HG03064 (cell line): ENCODE data around the gene TTI1.

Experiments used
- ATAC-seq: cut with Tn5 transposase; IDR thresholded peaks from one replicate; pipeline ENCODE4 v1.9.1; 2021; ENCODE audit warnings: low read depth; ENCODE audit not compliant: unreplicated experiment

The TTI1 gene

DNA sequence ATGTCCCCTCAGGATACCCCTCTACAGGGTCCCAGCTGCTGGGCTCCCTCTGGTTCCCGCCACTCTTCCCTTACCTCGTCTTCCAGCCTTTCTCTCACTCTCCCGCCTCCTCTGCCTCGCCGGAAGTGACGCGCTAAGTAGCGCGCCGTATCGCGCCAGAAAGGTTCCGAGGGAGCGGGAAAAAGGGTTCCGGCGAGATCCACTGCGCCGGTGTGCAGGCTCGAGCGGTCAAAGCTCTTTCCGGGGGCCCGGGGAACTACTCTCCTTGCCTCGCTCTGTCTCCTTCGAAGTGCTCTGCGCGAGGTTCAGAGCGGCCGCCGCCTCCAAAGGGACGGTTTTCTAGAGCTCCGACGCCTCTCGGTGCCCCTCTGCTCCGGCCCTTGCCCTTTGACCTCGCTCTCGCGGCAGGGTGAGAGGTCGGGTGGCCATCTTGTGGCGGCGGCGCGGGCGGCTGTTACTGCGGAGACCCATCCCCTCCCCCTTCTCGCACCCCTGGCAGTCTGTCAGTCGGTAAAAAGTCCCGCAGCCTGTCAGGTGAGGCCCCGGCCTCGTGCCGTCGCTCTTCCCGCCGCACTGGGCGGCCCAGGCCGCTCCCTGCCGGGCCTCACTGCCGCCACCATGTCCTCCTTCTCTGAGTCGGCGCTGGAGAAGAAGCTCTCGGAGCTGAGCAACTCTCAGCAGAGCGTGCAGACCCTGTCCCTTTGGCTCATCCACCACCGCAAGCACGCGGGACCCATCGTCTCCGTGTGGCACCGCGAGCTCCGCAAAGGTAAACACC lies at the start of gene TTI1, which contains the start of gene RPRD1B:
Gene TTI1, minus strand, starts transcription at position 127 of the 778 bp plus-strand sequence. CDS start 19,640 bp downstream, outside the sequence.
Gene RPRD1B, plus strand, starts transcription at position 417 of the 778 bp plus-strand sequence. Its CDS starts 202 bp downstream, at position 619.
- ATAC-seq, result no peak

DNA sequence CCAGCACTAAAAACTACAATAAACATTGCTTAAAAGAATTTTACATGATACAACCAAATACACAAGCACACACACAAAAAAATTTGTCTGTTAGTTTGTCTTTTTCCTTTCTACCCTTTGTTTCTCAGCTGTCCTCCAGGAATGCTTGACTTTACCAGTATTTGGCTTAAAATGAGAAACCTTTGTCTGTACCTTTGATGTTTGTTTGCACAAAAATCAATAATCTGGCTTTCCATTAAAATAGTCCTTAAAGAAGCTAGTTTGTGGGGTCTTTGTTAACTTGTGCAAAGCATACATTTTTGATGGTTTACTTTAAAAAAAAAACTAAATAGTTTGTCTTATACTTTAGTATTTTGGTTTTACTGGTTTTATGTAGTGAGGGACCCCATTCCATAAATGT lies 49.6 kb upstream of the TTI1 start:
- ATAC-seq, result no peak

- no peak for ATAC-seq
Observed at GRCh38 chr20:38081575-38081974, 48.3 kb upstream of the TTI1 start.

GRCh38 chr20:38079353-38079752 lies 46.1 kb upstream of the TTI1 start:
- no peak for ATAC-seq

DNA sequence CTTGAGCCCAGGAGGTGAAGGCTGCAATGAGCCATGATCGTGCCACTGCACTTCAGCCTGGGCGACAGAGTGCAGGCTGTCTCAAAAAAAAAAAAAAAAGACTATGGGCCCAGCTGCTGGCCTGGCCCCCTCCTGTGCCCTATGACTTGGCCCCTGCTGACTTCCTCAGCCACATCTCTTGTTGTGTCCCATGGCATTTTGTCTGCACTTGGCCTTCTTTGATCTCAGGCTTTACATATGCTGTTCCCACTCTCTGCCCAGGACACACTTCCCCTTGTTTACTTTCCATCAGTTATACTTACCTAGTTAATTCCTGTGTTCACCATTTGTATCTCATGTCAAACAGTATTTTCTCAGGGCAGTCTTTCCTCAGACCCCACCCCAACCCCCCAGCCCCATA lies 44.8 kb upstream of the TTI1 start:
- no peak for ATAC-seq

GRCh38 chr20:38076548-38076947 lies 43.3 kb upstream of the TTI1 start:
- ATAC-seq, result no peak

DNA sequence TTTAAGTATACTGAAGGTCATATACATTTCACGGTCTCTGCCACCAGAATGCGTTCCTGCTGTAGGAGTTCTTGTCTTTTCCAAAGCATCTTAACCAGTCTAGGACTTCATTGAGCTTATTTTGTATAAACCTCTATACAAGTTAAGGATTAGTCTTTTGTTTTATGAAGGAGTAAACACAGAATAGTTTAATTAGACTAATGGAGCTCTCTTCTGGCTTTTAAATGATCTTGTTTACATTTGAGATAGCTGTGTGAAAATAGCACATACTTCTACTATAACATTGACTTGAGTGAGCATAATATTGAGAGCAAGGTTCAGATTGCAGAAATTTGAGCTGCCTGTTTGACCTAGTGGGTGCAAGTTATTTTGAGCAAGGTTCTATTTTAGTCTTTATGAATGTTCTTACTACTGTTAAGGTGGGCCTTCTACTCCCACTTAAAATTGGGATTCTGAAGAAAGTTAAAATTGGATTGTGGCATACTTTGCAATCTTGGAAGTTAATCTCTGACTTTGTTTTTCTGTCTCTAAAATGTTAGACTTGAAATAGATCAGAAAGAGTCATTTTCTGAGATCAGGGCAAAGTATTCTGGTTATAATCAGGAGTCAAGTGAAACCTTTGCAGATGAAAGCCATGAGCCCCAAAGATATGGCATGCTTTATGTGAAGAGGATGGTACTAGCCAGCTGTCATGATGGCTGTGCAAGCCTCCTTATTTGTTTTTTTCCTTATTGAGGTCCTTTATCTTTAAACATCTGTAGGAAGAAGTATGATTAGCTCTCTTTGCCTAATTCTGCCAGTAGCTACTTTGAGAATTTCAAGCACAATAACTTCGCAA lies 42.1 kb upstream of the TTI1 start:
- no peak for ATAC-seq

DNA sequence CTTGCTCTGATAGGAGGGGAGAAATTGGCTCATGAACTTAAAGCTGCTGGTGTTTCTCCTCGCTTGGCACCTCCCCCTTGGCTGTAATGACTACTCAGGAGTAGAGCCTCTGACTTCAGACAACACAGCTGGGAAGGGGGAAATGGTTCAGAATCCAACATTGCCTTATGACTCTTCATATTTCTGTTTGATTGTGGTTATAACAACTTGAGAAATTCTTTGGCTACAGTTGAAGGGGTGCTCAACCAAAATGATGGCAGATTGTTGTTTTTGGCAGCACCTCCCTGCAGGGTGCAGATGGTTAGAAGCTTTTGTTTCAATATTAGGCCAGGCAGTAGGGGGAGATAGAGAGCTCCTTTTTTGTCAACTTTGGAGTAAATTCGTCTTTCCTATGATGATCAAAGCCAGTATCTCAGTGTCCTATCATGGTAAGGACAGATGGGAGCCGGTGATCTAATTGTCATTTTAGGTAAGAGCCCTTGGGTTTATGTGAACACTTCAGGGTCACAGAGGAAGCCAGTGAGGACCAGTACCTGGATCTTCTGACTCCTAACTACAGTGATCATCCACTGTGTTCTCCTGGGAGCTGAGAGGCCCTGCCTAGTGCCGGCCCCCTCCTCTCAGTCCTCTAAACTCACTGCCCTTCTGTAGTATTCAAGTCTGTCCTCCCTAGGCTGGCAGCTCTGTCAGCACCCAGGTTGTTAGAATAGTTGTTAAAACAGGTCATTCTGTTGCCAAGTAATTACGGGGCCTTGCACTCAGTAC lies 40.2 kb upstream of the TTI1 start:
- no peak for ATAC-seq

DNA sequence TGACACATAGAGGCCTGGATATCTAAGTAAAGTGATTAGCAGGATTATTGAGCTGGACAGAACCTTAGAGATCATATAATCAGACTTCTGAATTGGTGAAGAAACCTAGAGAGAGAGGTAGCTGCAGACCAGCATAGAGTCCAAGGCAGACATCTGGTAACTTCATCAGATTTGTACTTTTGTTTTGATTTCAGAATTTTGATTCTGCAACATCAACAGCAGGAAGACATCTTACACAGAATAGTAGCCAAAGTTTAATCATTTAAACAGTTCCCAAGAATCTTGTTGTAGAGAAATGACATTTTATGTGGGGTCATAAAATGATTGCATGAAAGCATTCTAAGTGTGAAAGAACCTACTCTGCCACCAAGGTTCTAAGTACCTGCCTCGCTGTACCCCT lies 39.6 kb upstream of the TTI1 start:
- no peak for ATAC-seq

DNA sequence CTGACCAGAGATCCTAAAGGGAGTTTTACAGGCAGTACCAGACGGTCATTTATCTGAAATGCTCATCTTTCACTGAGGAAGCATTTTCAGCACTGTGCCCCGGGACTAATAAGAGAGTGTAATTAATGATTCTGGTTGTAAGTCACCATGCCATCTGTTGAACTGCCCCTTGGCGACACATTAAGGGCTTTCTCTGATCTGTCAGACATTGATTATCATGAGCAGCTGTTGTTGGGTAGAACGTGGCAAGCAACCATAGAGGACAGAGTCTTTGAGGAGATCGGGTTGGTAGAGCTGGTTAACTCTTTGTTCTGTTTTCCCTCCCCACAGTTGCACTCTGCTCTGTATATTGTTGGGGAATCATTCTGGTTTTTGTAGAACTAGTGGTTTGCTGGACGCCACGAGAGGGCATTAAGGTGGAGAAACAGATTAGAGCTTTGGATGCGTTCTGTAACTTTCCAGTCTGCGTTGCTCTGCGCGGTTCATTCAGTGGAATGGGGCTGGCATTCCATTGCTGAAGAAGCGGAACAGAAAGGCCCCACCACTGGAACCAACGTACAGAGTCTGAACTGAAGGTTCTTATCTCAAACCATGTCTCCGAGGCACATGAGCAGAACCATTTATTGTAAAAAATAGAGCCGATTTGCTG lies 34.6 kb upstream of the TTI1 start:
- no peak for ATAC-seq

DNA sequence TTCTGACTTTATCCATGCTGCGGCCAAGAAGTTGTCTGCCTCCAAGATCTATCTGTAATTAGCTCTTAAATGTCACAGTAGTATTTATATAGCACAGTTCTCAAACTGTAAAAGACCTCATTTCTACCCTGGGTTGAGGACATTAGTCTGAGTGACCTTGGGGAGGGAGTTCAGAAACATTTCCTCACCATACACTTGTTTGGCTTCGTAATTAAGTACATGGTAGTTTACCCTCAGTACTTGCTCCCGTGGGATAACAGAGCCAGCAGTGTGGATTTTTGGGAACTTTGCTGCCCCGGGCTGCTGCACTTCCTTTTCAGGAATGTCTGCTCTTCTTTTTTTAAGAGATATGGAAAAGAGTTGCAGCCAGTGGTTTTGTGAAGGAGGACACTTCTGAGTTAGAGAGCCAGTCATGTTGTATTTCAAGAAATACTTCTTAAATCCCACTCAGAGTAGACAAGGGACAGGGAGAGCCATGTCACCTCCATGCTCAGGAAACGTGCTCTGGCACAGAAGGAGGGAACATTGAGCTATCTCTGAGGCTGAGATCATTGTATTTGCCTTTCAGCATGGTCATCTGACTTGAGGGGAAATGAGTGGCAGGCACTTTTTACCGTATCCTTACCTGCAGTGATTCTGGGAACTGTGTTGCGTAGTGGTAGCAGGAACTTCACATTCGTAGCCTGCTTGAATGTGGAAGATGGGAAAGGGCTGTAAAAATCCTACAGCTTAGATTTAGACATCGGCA lies 33.9 kb upstream of the TTI1 start:
- ATAC-seq, result no peak

GRCh38 chr20:38065764-38066375 lies 32.6 kb upstream of the TTI1 start:
- no peak for ATAC-seq

- ATAC-seq, result no peak
Observed at GRCh38 chr20:38063911-38064530, 30.8 kb upstream of the TTI1 start.

GRCh38 chr20:38062890-38063289 lies 29.6 kb upstream of the TTI1 start:
- ATAC-seq, result no peak

DNA sequence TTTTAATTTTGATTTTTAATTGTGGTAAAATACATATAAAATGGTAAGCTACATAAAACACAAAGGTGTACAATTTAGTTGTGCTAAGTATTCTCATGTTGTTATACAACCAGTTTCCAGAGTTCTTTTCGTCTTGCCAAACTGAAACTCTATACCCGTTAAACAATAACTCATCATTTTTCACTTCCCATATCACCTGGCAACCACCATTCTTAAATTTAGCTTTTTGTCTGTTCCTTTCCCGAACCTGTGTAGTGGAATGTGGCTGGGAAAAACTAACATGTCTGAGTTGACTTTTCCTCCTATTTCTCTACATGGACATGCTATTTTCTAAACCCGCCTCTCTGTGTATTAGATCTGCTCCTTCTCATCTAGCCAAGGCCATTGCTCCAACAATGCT lies 27.9 kb upstream of the TTI1 start:
- no peak for ATAC-seq

GRCh38 chr20:38060536-38060935 lies 27.3 kb upstream of the TTI1 start:
- no peak for ATAC-seq

- ATAC-seq, result no peak
Observed at GRCh38 chr20:38059832-38060231, 26.6 kb upstream of the TTI1 start.

GRCh38 chr20:38057351-38057972 lies 24.2 kb upstream of the TTI1 start:
- no peak for ATAC-seq
